AG20443 (cell line): ENCODE results near the gene DDX23.

ENCODE experiments used
- DNase-seq: peaks from one replicate; pipeline ENCODE4 v3.0.0; 2012; ENCODE audit warnings: low spot score, mixed read lengths

DDX23 gene

GRCh38 chr12:48795550-48796455 is 56.2 kb downstream of the DDX23 start:
- peak; percentile 87 for DNase-seq

- DNase-seq = no peak
Measured at GRCh38 chr12:48794870-48795269, 57.1 kb downstream of the DDX23 start.

- DNase-seq = no peak
Measured at GRCh38 chr12:48793696-48794095, 58.3 kb downstream of the DDX23 start.

- DNase-seq = no peak
Measured at GRCh38 chr12:48789858-48790326, 62.1 kb downstream of the DDX23 start.

GRCh38 chr12:48788854-48789775 is 62.8 kb downstream of the DDX23 start, which contains the start of gene ADCY6:
Gene ADCY6, minus strand, starts transcription at chr12:48789089. Its CDS starts 5,655 bp downstream, at chr12:48783434.
- DNase-seq = peak; percentile 91

GRCh38 chr12:48788524-48788853 is 63.5 kb downstream of the DDX23 start:
- peak; percentile 58 for DNase-seq

GRCh38 chr12:48787791-48788523 is 64.0 kb downstream of the DDX23 start:
- DNase-seq = peak; percentile 48

- DNase-seq = no peak
Measured at GRCh38 chr12:48786591-48787544, 65.1 kb downstream of the DDX23 start.

- DNase-seq = no peak
Measured at GRCh38 chr12:48783432-48783831, 68.5 kb downstream of the DDX23 start.

GRCh38 chr12:48782457-48783395 is 69.2 kb downstream of the DDX23 start:
- no peak for DNase-seq

GRCh38 chr12:48781750-48782456 is 70.1 kb downstream of the DDX23 start:
- no peak for DNase-seq

GRCh38 chr12:48780381-48781025 is 71.5 kb downstream of the DDX23 start:
- no peak for DNase-seq

- no peak for DNase-seq
Measured at GRCh38 chr12:48779869-48780268, 72.1 kb downstream of the DDX23 start.
